PC-9 (cell line): Measurements from ENCODE around the gene IRX4. TPM values are rescaled to one million over a fixed set of nuclear protein-coding genes. Genes with fewer than 3 reads are reported as not detected.

Experiments used
- BruUV-seq: library from RNA; stranded (reverse); fragments of 400-500 nt; replicated peaks from 2 replicates; lab custom pipeline; 2021; lab: Mats Ljungman, UMichigan
- CTCF ChIA-PET: fragments of 300-600 bp; sonication (Branson Sonifier 250); formaldehyde crosslinking; loops from one replicate; lab custom pipeline; 2022; ENCODE audit warnings: antibody characterized with exemption; lab: Charles Lee
- POLR2A ChIA-PET: fragments of 300-600 bp; sonication (Branson Sonifier 250); formaldehyde crosslinking; loops from one replicate; lab custom pipeline; 2022; ENCODE audit warnings: antibody characterized with exemption; ENCODE audit not compliant: unreplicated experiment; lab: Charles Lee
- DNase-seq, 2 experiments: peaks; one replicate each; pipeline versions ENCODE4 v3.0.0 to v3.0.0-alpha.2; 2015 to 2022; ENCODE audit warnings: mixed read lengths in 1 of 2
- H2AFZ ChIP-seq: fragments of 200-600 bp; sonication (generic); 2 replicates; pipeline ENCODE4 v1.8.1; 2017; ENCODE audit warnings: antibody characterized with exemption
- H3F3A ChIP-seq: fragments of 200-600 bp; sonication (generic); 2 replicates; pipeline ENCODE4 v1.8.1; 2017; ENCODE audit warnings: antibody characterized with exemption, mild to moderate bottlenecking, low read depth; ENCODE audit not compliant: insufficient read depth
- H3K27ac ChIP-seq: fragments of 200-600 bp; sonication (generic); 2 replicates; pipeline ENCODE4 v1.6.1; 2016; ENCODE audit warnings: mixed run types
- H3K27me3 ChIP-seq: fragments of 200-600 bp; sonication (generic); 2 replicates; pipeline ENCODE4 v1.6.1; 2016; ENCODE audit warnings: low read depth, mixed run types; ENCODE audit not compliant: insufficient read depth
- H3K36me3 ChIP-seq: fragments of 200-600 bp; sonication (generic); 2 replicates; pipeline ENCODE4 v1.6.1; 2016; ENCODE audit warnings: low read depth, mixed run types
- H3K4me1 ChIP-seq: fragments of 200-600 bp; sonication (generic); replicated peaks from 2 replicates; pipeline ENCODE4 v1.6.1; 2016; ENCODE audit warnings: mixed run types; ENCODE audit not compliant: insufficient read depth
- H3K4me2 ChIP-seq: fragments of 200-600 bp; sonication (generic); 2 replicates; pipeline ENCODE4 v1.6.1; 2017; ENCODE audit warnings: mixed run types
- H3K4me3 ChIP-seq: fragments of 200-600 bp; sonication (generic); 2 replicates; pipeline ENCODE4 v1.6.1; 2016; ENCODE audit warnings: mixed run types
- H3K79me2 ChIP-seq: fragments of 200-600 bp; sonication (generic); 2 replicates; pipeline ENCODE4 v1.6.1; 2017; ENCODE audit warnings: low read depth, mixed run types
- H3K9me2 ChIP-seq: fragments of 200-600 bp; sonication (generic); 2 replicates; pipeline ENCODE4 v1.8.1; 2017; ENCODE audit warnings: mild to moderate bottlenecking; ENCODE audit not compliant: insufficient read depth
- H3K9me3 ChIP-seq: fragments of 200-600 bp; sonication (generic); 2 replicates; pipeline ENCODE4 v1.8.1; 2016; ENCODE audit warnings: low read depth; ENCODE audit not compliant: insufficient read depth
- H4K20me1 ChIP-seq: fragments of 200-600 bp; sonication (generic); 2 replicates; pipeline ENCODE4 v1.8.1; 2017; ENCODE audit not compliant: insufficient read depth
- CTCF ChIP-seq: fragments of 200-600 bp; sonication (generic); conservative IDR thresholded peaks from 2 replicates; pipeline ENCODE4 v1.6.1; 2017; ENCODE audit warnings: mixed run types, antibody characterized with exemption, mild to moderate bottlenecking, moderate library complexity
- EZH2 ChIP-seq: fragments of 200-600 bp; sonication (generic); IDR thresholded peaks from 2 replicates; pipeline ENCODE4 v1.8.0; 2017; ENCODE audit warnings: antibody characterized with exemption, low read depth
- intact Hi-C: fragments of 100-400 bp; cut with micrococcal nuclease; formaldehyde crosslinking; loops from one replicate; pipeline ENCODE4 v1.10.0; 2022; ENCODE audit not compliant: unreplicated experiment
- total RNA-seq: library from RNA; stranded (reverse); gene quantifications from 2 replicates; pipeline ENCODE4 v1.2.3, GENCODE V29; 2021

Gene IRX4
- total RNA-seq, 1 experiment from 2014 or later, result not detected

GRCh38 chr5:1850324-1851154 lies 32.2 kb downstream of the IRX4 start:
- H3K4me3 ChIP-seq, result no peak overlapping the region
- no peaks in the 10 kb centered on the region for H4K20me1 ChIP-seq
- POLR2A ChIA-PET, result no interaction called here

GRCh38 chr5:1847611-1848010 lies 35.1 kb downstream of the IRX4 start:
- no peaks in the 10 kb centered on the region for H3K36me3 ChIP-seq
- H3K4me1 ChIP-seq, result no peaks in the 10 kb centered on the region
- no peak overlapping the region for H3K27ac ChIP-seq
- intact Hi-C loops, result no loop called here
- no peak overlapping the region for H2AFZ ChIP-seq
- TF ChIP-seq EZH2 (no peak), CTCF (no peak)
- H3K4me3 ChIP-seq, result no peak overlapping the region
- H3K9me2 ChIP-seq, result no peaks in the 10 kb centered on the region
- no peaks in the 10 kb centered on the region for H4K20me1 ChIP-seq
- BruUV-seq, result no TSS peak
- no peaks in the 10 kb centered on the region for H3K9me3 ChIP-seq
- ChIA-PET CTCF (no interaction called here), POLR2A (no interaction called here)
- H3K27me3 ChIP-seq, result peaks cover 92% of the 10 kb centered on the region
- no peaks in the 10 kb centered on the region for H3K79me2 ChIP-seq
- H3K4me2 ChIP-seq, result no peak overlapping the region
- H3F3A ChIP-seq, result no peaks in the 10 kb centered on the region
- DNase-seq, result no peak

More at GRCh38 chr5:1850324-1851154, 32.2 kb downstream of the IRX4 start:
- DNase-seq, result no peak
- Histone ChIP-seq H3K4me1 (no peaks in the 10 kb centered on the region), H3K79me2 (no peaks in the 10 kb centered on the region), H3K36me3 (no peaks in the 10 kb centered on the region), H3K27me3 (peaks cover 97% of the 10 kb centered on the region), H3K4me2 (no peak overlapping the region), H3K27ac (no peak overlapping the region), H3K9me3 (no peaks in the 10 kb centered on the region), H2AFZ (no peak overlapping the region), H3F3A (no peaks in the 10 kb centered on the region), H3K9me2 (no peaks in the 10 kb centered on the region)
- BruUV-seq, result no TSS peak
- intact Hi-C loops, result no loop called here
- CTCF ChIA-PET, result no interaction called here
- TF ChIP-seq EZH2 (no peak), CTCF (no peak)

GRCh38 chr5:1847056-1847455 lies 35.7 kb downstream of the IRX4 start:
- Histone ChIP-seq H3K36me3 (no peaks in the 10 kb centered on the region), H3K27ac (no peak overlapping the region), H3F3A (no peaks in the 10 kb centered on the region), H3K9me3 (no peaks in the 10 kb centered on the region), H3K9me2 (no peaks in the 10 kb centered on the region), H3K79me2 (no peaks in the 10 kb centered on the region), H3K4me2 (no peak overlapping the region), H3K4me3 (no peak overlapping the region), H3K27me3 (peaks cover 93% of the 10 kb centered on the region), H4K20me1 (no peaks in the 10 kb centered on the region), H3K4me1 (no peaks in the 10 kb centered on the region), H2AFZ (no peak overlapping the region)
- CTCF ChIA-PET, result no interaction called here
- no peak for DNase-seq
- POLR2A ChIA-PET, result no interaction called here
- BruUV-seq, result no TSS peak
- intact Hi-C loops, result no loop called here
- TF ChIP-seq EZH2, result no peak
- TF ChIP-seq CTCF, result no peak
